Mononuclear cell (primary cell): ENCODE data around the gene CST4. TPM values are rescaled to one million over a fixed set of nuclear protein-coding genes. Genes with fewer than 3 reads are reported as not detected.
"Not testable (repeated sequence)": the region's sequence is repeated elsewhere in the genome, so short reads cannot be mapped to it uniquely, and the experiment has no call there.

ENCODE experiments used
- H3K27me3 ChIP-seq: 2 replicates; pipeline ENCODE4 v1.6.0; 2011; ENCODE audit warnings: low read length, control low read depth; ENCODE audit not compliant: insufficient read depth
- H3K4me1 ChIP-seq: 2 replicates; pipeline ENCODE4 v1.5.1; 2011; ENCODE audit warnings: mild to moderate bottlenecking, low read length, control low read depth; ENCODE audit not compliant: insufficient read depth
- H3K4me3 ChIP-seq: 2 replicates; pipeline ENCODE4 v1.5.1; 2011; ENCODE audit warnings: mild to moderate bottlenecking, low read length, moderate library complexity
- H3K9me3 ChIP-seq: 2 replicates; pipeline ENCODE4 v1.5.1; 2011; ENCODE audit warnings: low read depth, mild to moderate bottlenecking, control low read depth, low read length
- total RNA-seq: library from RNA; depleted of rRNA; stranded (reverse); fragments of >200 nt; gene quantifications from one replicate; pipeline ENCODE4 v1.2.3, GENCODE V29; 2012

Gene CST4, protein sequence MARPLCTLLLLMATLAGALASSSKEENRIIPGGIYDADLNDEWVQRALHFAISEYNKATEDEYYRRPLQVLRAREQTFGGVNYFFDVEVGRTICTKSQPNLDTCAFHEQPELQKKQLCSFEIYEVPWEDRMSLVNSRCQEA
- not detected for total RNA-seq

DNA sequence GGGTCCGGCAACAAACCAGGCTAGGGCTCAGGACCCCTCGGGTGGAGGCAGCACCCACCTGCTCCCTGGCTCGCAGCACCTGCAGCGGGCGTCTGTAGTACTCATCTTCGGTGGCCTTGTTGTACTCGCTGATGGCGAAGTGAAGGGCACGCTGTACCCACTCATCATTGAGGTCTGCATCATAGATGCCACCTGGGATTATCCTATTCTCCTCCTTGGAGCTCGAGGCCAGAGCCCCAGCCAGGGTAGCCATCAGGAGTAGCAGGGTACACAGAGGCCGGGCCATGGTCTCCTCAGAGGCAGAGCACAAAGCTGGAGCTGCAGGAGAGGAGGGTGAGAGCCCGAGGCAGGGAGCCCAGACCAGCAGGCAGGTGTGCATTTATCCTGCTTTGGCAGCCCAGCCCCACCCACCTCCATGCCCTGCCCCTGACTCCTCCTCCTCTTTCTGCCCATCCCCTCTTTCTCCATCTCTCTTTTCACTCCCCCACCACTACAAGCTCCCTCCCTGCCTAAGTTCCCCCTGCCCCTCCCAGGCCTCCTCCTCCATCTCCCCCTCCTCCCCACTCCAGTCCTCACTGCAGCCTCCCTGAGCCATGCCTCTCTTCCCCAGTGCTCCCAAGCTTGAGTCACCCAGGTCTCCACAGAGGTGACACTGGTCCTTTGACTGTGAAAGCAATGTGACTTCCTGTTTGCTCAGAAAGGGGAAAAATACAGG lies at the start of gene CST4:
Gene CST4 (minus strand): TSS at position 355 of the 715 bp plus-strand sequence. CDS start 69 bp downstream, at position 286.
- not testable (repeated sequence) for H3K4me1 ChIP-seq, H3K4me3 ChIP-seq, H3K27me3 ChIP-seq, H3K9me3 ChIP-seq

DNA sequence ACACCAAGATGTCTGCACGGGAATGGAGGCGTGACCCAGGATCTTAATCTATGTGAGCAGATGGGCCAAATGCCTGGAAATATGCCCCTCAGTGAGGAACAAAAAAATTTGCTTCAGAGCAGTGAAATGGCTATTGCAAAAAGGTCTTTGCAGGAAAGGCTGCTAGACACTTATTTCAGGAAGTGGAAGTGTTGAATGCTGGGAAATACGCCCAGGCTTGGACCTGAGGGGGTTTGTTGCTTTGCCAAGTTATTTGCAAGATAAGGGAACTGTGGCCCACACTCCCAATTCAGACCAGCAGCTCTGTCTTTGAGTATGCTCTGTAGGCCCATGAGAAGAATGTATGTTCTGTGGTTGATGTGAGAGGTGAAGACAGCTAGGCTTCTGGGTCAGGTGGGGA lies 46.6 kb upstream of the CST4 start:
- H3K9me3 ChIP-seq, H3K4me3 ChIP-seq, H3K27me3 ChIP-seq, H3K4me1 ChIP-seq: not testable (repeated sequence)

DNA sequence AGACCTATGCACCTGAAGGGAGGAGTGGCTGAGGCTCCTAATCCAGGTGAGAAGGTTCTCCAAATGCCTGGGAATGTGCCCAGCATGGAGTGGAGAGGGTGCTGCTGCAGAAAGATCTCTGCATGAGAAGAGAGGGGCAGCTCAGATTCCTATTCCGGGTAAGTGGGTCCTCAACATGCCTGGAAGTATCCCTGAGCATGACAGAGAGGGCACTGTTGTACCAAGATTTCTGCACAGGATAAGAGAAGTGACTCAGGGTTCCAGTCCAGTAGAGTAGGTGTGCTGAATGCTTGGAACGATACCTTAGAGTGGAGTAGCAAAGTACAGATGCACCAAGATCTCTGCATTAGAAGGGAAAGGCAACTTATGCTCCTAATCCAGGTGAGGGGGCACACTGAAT lies 46.1 kb upstream of the CST4 start:
- H3K9me3 ChIP-seq, H3K27me3 ChIP-seq, H3K4me1 ChIP-seq, H3K4me3 ChIP-seq: not testable (repeated sequence)

DNA sequence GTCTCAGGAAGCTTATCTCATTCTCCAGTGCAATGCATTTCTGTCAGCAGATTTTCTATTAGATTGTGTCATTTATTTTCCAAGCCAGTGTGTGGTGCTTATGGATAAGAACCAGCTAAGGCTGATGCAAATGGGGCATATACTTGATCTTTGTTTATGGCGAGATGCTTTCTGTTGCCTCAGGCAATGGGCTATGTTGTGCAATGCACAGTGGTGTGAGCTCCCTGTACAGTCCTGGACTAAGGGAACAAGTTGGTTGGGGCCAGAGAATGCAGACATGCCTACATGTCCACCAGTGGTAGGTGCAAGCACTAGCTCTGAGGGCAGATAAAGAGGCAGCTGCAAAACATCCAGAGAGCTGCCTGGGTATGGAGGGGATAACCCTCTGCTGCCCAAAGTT lies 45.6 kb upstream of the CST4 start:
- H3K4me3 ChIP-seq, H3K27me3 ChIP-seq, H3K9me3 ChIP-seq, H3K4me1 ChIP-seq: not testable (repeated sequence)

DNA sequence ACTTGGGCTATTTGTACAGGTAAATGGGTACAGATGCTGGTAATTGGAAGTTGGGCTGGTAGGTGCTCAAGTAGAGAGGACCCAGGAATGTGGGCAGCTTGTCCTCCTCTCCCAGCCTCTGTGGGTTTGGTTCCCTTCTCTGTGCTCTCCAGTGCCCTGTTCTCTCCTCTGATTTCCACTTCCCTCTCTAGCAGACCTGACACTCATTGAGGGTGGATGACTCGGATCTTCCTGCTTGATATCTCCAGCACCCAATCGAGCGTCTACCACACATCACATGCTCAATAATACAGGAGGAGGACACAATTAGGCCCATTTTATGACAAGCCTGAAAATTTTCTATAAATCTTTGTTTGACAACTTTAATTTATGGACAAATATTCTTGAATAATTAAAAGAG lies 38.2 kb upstream of the CST4 start:
- Histone ChIP-seq H3K27me3 (no peaks in the 10 kb centered on the region), H3K9me3 (no peaks in the 10 kb centered on the region), H3K4me1 (no peaks in the 10 kb centered on the region), H3K4me3 (no peak overlapping the region)

DNA sequence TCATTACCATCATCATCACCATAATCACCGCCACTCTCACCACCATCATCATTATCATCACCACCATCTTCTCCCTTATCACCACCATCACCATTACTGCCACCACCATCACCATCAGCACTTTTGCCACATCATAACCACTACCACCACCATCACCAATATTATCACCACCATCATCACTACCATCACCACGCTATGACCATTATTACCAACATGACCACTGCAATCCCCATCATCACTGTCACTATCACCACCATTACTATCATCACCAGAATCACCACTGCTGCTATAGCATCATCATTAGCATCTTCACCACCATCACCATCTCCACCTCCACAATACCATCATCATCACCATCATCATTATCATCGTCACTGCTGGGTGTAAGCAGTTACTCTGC lies 36.3 kb upstream of the CST4 start:
- no peaks in the 10 kb centered on the region for H3K27me3 ChIP-seq
- no peaks in the 10 kb centered on the region for H3K4me1 ChIP-seq
- no peak overlapping the region for H3K4me3 ChIP-seq
- H3K9me3 ChIP-seq: no peaks in the 10 kb centered on the region

DNA sequence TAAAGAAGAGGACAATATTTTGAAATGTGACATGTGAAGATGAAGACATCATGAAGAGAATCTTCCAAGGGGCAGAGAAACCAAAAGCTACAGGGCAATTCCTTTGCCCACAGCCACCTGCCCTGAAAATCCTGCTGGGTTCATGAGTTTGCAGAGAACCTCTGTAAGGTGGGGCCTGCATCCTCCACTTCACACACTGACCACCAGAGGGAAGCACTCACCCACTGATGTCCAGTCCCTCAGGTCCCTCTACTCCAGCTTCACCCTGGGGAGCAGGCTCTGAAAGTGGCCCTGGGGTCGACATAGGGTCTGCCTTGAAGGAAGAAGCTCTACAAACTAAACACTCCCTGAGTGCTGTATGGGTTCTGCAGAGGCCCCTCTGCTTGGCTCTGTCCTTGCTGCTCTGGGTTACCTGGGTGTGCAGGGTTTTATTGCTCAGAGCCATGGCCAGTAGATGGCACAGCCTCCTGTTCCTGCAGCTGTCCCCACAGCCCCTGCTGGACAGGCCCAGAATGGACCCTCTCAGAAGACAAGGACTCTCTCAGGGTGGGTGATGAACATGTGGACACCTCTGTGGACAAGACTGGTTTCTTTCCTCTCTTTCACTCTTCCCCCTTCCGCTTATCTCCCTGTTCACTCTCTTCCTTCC lies 34.9 kb upstream of the CST4 start:
- H3K9me3 ChIP-seq, H3K4me1 ChIP-seq, H3K27me3 ChIP-seq, H3K4me3 ChIP-seq: not testable (repeated sequence)

DNA sequence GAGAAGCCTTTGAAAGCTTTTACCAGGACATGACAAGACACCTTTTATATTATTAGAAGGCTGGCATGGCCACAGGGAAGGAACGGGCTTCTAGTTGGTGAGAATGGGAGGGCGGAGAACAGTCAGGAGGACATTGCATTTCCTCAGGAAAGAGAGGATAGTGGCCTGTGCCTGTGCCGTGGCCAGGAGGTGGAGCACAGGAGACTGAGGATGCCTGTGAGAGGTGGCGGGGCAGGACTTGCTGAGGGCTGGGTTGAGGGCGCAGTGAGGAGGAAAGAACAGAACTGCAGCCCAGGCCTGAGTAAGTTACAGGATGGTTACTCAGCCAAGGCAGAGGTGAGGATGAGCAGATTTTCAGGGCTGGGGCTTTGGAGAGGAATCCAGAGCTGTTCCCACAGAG lies 34.0 kb upstream of the CST4 start:
- H3K9me3 ChIP-seq, H3K4me3 ChIP-seq, H3K4me1 ChIP-seq, H3K27me3 ChIP-seq: not testable (repeated sequence)

DNA sequence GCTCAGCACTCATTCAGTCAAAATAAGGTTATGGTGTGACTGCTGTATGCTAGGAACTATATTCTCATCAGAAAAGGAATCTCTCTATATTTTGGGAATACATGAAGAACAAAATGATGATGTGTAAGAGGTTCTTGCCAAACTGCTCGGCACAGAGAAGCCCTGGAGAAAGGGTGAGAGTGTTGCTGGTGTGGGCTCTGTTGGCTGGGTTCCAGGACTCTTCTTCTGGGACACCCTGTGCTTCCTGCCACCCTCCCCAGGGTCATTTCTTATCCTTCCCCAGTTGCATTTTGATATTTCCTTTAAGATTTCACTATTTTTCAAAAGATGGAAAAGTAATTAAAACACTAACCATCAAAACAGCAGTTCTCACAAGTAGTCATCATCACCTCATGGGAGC lies 33.1 kb upstream of the CST4 start:
- Histone ChIP-seq H3K27me3 (no peaks in the 10 kb centered on the region), H3K4me3 (no peak overlapping the region), H3K9me3 (no peaks in the 10 kb centered on the region), H3K4me1 (no peaks in the 10 kb centered on the region)

DNA sequence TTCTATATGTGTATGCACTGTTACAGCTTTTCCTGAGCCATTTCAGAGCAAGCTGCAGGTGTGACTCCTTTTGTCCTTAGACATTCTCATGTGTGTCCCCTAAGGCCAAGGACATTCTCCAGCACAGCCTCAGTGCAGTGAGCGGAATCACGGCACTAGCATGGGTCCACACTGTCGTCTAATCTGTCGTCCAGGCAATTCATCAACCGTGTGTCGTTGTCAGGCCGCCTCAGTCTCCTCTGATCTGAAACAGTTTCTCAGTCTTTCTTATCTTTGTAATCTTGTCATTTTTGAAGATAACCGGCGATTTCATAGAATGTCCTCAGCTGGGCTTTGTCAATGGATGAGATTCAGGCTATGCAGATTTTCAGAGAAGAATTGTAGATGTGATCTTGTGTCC lies 30.5 kb upstream of the CST4 start:
- H3K9me3 ChIP-seq, H3K4me3 ChIP-seq, H3K4me1 ChIP-seq, H3K27me3 ChIP-seq: not testable (repeated sequence)

DNA sequence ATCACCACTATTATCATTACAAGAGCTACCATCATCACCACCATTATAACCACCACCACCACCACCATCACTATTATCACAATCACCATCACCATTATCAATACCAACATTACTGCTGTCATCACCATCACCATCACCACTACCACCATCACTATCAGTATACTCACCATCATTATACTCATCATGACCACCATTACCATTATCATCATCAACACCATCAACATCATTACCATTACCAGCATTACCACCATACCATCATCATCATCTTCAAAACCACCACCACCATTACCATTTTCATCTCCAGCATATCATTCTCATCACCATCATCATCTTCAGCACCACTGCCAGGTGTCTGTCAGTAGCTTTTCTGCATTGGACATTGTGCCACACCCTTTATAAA lies 22.9 kb upstream of the CST4 start:
- not testable (repeated sequence) for H3K9me3 ChIP-seq, H3K4me1 ChIP-seq, H3K4me3 ChIP-seq, H3K27me3 ChIP-seq

DNA sequence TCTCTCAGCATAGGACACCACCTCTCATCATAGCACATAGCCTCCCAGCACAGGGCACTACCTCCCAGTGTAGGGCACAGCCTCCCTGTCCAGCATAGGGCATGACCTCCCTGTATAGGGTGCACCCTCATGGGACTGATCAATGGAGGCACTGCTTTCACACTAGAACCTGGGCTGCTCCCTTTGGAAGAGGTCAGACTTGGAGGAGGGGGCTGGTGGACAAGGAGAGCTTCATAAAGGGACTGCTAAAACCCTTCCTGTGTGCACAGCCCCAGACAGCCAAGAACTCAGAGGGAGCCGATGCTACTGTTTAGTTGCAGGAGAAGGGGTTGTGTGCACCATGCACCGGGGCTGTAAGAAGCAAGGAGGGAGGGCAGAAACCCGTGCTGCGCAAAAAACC lies 21.9 kb upstream of the CST4 start:
- Histone ChIP-seq H3K9me3 (no peaks in the 10 kb centered on the region), H3K4me1 (no peaks in the 10 kb centered on the region), H3K4me3 (no peak overlapping the region), H3K27me3 (no peaks in the 10 kb centered on the region)

DNA sequence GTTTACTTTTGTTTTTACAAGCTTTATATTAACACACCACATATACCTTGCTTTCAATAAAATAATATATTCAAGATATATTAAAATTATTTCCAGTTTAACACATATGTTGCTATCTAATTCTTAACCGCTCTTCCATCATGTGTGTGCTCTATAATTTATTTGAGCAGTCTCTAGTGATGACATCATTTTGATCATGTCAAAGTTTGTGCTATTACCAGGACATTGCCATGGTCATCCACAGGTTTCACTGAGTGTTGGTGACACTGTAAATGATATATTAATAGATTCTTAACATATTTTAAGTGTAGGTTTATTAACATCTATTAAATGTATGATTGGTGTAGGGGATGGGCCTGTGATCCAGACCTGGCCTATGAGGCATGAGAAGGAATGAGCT lies 17.1 kb upstream of the CST4 start:
- Histone ChIP-seq H3K4me1 (no peaks in the 10 kb centered on the region), H3K9me3 (no peaks in the 10 kb centered on the region), H3K27me3 (no peaks in the 10 kb centered on the region), H3K4me3 (no peak overlapping the region)

DNA sequence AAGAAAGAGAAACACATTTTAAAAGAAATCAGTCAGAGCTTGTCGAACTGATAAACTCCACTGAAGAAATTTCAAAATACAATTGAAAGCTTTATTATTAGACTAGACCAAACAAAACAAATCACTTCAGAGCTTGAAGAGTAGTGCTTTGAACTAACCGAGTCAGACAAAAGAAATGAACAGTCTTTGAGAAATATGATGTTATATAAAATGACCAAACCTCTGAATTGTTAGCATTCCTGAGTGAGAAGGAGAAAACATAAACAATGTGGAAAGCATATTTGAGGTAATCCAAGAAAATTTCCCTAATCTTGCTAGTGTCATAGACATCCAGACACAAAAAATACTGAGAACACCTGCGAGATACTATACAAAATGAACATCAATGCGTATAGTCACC lies 13.2 kb upstream of the CST4 start:
- H3K4me3 ChIP-seq: no peak overlapping the region
- no peaks in the 10 kb centered on the region for H3K27me3 ChIP-seq
- no peaks in the 10 kb centered on the region for H3K9me3 ChIP-seq
- H3K4me1 ChIP-seq: no peaks in the 10 kb centered on the region

DNA sequence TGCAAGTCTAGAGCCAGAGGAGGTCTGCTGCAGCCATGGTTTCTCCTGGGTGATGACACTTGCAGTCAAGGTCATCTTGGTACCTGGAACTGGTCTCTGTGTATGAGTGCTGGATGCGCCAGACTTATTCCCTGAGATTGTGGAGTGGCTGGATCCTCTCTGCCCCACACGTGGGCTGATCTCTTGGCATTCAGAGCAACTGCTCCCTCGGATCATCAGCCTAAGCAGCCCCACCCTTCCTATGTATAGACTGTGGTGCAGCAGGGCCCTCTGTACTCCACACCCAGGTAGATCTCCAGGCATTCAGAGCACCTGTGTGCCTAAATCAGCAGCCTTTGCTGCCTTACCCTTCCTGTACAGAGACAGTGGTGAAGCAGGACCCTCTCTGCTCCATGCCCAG lies 12.1 kb upstream of the CST4 start:
- H3K4me1 ChIP-seq: no peaks in the 10 kb centered on the region
- H3K27me3 ChIP-seq: no peaks in the 10 kb centered on the region
- no peaks in the 10 kb centered on the region for H3K9me3 ChIP-seq
- H3K4me3 ChIP-seq: no peak overlapping the region

DNA sequence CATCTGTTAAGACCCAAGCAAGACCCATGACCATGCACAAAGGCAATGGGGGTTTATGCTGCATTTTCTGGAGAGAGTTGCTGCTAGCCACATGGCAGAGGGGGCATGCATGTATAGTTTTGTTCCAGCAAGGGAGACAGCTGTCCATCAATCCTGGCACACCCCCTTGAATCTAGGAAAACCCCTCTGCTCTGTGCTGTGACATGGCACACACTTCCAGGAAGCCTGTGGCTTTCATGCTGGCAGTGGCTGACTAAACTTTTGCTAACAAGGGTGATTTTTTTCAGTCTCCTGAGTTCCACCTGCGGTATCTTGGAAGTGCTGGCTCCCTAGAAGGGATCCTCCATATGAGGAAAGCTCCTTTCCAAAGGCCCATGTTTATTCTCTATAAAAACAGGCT lies 9.1 kb upstream of the CST4 start:
- Histone ChIP-seq H3K4me3 (no peak overlapping the region), H3K9me3 (no peaks in the 10 kb centered on the region)

More for the DNA sequence above, 9.1 kb upstream of the CST4 start:
- Histone ChIP-seq H3K27me3 (no peaks in the 10 kb centered on the region), H3K4me1 (no peaks in the 10 kb centered on the region)
